IPS-11a (cell line): ENCODE data around the gene FUBP3.

ENCODE experiments used
- H3K4me3 ChIP-seq: one replicate; pipeline ENCODE4 v1.5.1; 2013; ENCODE audit warnings: low read depth, low read length, control low read depth

Gene FUBP3, protein sequence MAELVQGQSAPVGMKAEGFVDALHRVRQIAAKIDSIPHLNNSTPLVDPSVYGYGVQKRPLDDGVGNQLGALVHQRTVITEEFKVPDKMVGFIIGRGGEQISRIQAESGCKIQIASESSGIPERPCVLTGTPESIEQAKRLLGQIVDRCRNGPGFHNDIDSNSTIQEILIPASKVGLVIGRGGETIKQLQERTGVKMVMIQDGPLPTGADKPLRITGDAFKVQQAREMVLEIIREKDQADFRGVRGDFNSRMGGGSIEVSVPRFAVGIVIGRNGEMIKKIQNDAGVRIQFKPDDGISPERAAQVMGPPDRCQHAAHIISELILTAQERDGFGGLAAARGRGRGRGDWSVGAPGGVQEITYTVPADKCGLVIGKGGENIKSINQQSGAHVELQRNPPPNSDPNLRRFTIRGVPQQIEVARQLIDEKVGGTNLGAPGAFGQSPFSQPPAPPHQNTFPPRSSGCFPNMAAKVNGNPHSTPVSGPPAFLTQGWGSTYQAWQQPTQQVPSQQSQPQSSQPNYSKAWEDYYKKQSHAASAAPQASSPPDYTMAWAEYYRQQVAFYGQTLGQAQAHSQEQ

DNA sequence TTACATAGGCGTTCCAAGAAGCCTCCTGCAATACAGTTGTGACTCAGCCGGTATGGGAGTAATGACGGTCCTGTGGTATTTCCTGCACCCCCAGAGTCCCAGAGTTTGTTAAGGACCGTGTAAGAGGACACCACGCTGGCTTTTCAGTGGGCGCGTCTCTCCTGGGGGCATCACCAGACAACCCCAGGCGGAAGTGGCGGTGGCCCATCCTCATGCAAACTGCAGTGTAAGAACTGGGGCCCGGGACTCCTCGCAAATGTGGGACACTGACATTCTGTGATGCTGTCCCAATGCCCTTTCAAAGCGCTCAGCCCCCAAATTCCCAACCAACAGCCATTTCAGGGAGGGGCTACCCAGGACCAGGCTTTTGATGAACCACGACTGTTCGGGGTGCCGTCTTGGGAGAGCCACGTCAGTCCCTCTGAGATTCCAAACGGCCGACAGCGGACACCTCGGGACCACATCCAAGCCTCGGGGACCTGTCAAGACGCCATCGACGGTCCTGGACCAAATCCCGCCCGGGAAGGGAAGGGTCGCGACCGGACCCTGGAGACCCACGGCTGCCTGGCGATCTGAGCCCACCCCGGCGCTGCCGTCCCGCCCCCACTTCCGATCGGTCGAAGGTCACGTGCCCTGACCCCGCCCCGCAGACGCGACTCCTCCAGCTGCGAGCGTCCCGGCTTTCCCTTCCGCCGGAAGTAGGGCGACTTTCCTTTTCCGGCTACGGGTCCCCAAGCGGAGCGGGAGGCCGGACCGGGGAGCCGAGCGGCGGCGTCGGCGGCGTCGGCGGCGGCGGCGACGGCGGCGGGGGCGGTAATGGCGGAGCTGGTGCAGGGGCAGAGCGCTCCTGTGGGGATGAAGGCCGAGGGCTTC lies at the start of gene FUBP3:
FUBP3 (plus strand) TSS at position 713 of the 873 bp plus-strand sequence; CDS start at position 817, 104 bp downstream.
- H3K4me3 ChIP-seq, result peak within 1 kb of the TSS; percentile 93

DNA sequence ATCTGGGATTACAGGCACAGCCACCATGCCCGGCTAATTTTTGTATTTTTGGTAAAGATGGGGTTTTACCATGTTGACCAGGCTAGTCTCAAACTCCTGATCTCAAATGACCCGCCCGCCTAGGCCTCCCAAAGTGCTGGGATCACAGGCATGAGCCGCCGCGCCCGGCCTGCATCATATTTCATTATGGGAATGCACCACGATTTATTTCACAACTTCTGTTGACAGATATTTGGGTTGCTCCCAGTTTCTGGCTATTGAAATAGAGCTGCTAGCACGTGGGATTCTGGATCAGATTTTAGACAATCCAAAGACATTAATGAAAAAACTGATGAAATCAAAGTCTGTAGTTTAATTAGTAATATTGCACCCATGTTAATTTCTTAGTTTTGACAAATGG lies 48.4 kb upstream of the FUBP3 start:
- no peak overlapping the region for H3K4me3 ChIP-seq

DNA sequence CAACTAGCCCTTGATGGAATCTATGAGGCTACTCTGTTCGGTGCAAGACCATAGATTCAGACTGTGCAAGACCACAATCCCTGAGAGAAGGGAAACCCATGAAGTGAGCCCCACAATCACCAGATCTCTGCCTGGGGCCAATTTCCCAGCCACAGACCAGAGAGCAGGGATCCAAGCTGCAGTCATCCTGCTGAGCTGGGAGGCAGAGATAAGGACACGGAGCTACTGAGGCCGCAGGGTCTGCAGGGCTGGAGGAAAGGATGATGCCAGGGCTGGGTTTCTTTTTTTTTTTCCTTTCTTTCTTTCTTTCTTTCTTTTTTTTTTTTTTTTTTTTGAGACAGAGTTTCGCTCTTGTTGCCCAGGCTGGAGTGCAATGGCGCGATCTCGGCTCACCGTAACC lies 47.7 kb upstream of the FUBP3 start:
- no peak overlapping the region for H3K4me3 ChIP-seq

DNA sequence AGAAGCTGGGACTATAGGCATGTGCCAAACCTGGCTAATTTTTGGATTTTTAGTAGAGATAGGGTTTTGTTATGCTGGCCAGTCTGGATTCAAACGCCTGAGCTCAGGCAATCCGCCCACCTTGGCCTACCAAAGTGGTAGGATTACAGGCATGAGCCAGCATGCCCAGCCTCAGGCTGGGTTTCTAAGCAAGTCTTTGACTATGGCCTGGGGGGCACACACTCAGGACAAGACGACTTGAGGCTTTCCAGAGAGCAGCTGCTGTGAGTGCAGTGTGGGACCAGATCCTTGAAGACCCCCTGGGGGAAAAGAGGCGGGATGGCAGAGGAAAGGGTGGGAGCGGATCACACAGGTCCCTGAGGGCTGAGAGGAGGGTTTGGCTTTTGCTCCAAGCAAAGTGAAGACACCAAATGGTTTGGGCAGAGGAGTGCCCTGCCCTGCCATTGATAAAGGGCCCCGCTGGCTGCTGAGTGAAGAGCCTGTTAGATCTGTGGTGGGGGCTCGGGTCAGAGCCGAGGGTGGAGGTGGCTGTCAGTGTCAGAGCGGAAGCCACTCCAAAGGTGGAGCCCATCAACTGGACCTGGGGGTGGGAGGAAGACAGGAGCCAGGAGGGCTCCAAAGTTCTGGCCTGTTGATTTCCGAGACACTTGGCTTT lies 46.8 kb upstream of the FUBP3 start:
- no peak overlapping the region for H3K4me3 ChIP-seq

DNA sequence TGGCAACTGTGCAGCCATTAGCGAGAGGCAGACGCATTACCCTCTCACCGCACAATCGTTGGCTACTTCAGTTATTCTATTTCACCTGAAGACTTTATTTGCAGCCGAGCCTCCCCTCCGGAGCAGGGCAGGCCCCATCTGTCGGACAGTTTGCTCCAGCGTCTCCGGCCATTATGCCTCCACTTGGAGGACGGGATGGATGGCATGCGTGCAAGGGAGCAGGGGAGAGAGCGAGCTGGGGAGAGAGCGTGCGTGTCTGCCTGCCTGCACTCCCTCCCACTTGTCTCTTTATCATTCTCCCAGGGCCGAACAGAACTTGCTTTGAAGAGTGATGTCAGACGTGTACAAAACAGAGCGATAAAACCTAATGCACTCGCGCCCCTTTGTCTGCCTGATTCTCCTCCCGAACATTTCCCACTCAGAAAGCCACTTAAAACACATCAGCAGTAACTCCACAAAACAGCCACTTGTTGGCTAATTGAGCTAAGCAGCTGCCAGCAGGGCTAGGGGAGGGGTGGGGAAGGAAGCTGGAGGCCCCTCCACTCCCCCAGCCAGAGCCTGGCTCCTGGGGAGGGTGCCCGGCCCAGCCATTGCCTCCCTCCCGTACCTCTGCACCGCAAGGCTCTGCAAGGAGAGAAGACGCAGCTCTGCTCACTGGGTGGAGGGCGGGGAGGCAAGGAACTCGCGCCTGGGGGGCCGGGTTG lies 43.4 kb upstream of the FUBP3 start:
- no peak overlapping the region for H3K4me3 ChIP-seq

DNA sequence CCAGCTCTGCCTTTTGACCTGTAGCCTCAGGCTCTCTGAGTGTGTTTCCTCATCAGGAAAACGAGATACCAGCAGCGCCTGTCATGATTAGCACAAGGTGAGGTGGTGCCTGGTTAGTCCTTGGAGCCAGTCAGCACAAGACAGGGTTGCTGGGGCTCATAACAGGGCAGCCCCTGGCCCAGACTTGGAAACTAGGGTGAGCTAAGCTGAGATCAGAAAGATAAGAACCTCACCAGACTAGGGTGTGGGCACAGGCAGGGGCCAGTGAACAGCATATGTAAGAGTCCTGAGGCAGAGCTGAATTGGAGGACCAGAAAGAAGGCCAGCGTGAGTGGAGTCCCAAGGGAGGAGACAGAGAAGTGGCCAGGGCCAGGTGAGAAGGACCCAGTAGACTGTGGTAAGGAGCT lies 42.7 kb upstream of the FUBP3 start:
- no peak overlapping the region for H3K4me3 ChIP-seq

DNA sequence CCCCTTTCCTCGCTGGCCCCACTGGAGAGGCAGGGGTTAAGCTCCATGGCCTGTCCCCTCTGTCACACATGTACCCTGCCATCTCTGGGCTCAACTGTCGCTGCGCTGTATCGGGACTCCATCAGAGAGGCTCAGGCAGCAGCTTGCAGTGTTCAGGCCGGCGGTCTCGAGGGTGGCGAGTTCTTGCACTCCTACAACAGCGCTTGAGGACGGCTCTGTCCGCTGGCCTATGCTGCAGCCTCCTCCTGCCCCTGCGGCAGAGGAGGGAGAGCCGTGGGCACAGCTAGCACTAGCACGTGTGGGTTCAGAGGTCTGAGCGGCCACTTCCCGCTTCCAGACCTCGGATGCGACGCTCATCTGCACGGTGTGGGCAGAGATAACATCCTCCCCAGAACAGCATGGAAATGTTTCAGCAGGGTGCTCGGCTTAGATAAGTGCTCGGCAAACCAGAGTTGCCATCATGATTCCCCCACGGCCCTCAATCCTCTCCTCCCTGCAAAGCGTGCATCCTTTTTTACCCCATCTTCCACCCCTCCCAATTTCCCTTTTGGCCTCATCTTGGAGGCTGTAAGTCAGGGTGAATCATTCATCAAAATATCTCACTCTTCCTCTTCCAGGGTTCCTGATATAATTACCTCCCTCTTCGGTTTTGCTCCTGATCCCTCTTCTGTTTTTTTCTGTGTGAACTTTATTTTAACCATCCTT lies 41.9 kb upstream of the FUBP3 start:
- no peak overlapping the region for H3K4me3 ChIP-seq

DNA sequence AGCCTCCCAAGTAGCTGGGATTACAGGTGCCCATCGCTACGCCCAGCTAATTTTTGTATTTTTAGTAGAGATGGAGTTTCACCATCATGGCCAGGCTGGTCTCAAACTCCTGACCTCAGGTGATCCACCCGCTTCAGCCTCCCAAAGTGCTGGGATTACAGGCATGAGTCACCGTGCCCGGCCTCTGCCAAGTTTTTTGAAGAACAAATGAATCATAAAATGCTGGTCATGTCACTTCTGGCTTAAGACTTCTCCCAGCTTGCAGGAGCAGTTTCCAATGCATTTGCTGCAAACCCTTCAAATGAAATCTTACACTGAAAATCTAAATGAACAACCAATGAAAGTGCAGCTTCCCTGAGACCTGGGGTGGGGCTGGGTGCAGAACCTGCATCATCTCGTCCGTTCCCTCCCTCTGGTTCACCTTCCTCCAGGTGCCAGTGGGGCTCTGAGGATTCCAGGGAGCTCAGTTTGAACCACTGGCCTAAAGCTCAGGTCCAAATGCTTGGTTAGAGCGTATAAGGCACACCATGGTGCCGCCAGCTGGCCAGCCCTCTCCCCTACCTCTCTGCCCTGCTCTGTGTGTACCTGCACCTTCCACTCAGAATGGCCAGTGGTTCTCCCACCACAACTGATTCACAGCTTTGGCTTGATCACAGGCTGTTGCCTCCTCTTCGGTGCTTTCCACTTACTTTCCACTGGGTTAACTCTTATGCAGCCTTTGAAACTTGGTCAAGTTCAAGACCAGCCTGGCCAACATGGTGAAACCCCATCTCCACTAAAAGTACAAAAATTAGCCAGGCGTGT lies 39.8 kb upstream of the FUBP3 start:
- no peak overlapping the region for H3K4me3 ChIP-seq

DNA sequence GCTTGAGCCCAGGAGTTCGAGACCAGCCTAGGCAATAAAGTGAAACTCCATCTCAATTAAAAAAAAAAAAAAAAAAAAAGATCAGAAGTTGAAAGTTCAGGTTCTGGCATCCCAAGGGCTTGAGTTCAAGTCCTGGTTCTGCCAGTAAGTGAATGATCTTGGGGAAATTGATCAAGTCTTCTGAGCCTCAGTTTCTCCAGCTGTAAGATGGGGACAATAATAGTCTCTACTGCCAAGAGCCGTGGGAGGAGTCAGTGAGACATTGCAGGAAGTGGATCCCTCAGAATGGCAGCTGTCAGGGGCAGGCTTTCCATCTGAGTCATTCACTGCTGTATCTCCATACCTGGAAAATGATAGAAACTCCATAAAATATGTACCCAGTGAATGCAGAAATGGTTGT lies 37.8 kb upstream of the FUBP3 start:
- no peak overlapping the region for H3K4me3 ChIP-seq

DNA sequence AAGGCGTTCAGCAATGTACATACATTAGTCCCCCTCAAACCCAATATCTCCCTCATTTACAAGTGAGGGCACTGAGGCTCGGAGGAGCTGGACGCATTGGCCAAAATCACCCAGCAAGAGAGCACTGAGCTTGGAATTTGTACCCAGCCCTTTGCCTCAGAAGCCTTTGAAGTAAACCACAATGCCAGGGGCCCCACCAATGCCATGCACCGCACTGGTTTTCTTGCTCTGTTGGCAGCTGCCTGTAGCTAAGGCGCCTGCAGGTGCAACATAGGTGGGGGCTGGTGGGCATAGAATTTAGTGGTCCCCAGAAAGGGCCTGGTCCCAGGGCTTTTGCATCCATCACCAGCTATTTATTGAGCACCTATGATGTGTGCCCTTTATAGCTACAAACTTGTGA lies 37.3 kb upstream of the FUBP3 start:
- no peak overlapping the region for H3K4me3 ChIP-seq

DNA sequence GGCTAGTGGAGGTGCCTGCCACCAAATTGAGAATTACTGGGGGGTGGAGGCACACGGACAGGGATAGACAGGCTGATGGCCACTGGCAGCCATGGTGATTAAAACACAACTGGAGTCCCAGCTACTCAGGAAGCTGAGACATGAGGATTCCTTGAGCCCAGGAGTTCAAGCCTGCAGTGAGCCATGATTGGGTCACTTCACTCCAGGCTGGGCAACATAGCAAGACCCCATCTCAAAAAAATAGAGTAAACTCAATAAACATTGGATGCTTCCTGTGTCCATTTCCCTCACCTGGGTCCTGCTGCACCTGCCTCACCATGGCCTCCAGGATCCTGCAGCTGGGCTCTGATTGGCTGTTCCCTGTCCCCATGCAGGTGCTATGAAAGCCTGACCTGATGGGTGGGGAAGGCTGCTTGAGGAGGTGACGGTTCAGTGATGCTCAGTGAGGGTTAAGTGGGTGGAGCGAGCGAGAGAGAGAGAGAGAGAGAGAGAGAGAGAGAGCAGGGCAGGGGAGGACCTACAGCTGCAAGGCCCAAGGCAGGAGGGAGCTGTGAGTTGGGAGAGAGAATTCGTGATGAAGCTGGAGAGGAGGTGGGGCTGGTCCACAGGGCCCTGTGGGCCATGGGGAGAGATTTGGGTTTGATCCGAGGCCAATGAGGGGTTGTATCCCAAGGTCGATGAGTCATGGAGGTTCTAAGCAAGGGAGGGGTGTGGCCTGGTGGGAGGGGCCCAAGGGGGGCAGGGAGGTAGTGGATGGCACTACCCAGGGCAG lies 36.7 kb upstream of the FUBP3 start:
- H3K4me3 ChIP-seq, result no peak overlapping the region

DNA sequence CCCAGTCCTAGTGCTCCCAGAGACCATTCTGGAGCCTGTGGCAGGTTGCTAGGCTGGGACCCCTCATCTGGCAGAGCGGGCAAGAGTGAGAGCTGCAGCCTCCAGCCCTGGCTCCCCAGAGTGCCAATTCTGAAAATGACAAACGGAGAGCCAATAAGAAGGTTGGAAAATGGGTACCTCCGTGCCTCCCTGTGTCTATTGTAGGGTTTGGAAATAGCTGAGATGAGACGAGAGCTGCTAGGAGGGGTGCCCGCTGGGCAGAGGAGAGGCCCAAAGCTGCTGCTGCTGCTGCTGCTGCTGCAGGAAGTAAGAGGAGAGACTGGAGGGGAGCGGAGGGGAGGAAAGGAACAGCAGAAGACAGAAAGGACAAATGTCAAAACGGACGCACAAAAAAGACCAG lies 36.0 kb upstream of the FUBP3 start:
- H3K4me3 ChIP-seq, result no peak overlapping the region

DNA sequence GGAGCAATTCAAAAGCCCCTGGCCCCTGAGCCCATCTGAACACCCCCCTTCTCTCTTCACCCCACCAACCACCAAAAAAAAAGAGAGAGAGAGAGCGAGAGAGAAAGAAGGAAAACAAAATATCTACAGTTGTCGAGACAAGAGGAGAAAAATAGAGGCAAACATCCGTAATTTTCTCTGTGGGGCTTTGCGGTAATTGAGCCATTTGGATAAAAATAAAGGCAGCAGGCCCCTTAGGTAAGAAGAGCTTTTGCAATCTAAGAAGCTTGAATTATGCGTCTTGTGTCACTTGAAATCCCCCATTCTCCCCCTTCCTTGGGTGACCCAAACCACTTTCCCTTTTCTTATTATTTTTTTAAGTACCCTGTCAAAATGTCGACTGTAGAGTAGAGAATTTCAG lies 35.5 kb upstream of the FUBP3 start:
- H3K4me3 ChIP-seq, result no peak overlapping the region

DNA sequence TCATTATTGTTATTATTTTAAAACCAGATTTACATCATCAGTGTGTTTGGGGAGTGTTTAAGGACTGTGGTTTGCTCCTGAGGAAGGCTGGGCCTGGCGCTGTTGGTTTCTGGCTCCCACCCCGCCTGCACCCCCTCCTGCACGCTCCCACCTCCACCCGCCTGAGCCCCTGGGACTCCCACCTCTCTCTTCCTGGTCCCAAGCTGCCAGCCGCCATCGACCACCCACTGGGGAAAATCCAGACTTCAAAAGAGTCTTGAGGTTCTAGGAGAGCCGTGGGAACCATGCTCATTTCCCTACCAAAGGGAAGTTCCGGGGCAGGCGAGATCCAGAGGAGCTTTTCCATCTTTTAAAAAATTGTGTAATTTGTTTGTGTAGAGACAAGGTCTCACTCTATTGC lies 35.0 kb upstream of the FUBP3 start:
- H3K4me3 ChIP-seq, result no peak overlapping the region

DNA sequence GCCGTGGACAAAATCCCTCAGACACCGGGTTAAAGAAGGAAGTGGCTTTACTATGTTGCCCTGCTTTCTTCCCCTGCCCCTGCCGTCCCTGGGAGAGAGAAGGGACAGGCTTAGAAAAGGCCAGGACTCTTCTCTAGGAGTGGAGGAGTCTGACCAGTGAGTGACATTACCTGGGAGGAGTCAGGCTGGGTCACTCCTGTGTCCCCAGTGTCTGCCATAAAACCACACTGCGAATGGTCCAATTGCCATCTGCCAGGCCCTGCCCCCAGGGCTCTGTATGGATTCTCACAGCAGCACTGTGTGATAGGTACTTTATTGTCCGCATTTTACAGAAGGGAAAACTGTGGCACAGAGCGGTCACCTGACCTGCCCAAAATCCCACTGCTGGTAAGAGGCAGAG lies 31.3 kb upstream of the FUBP3 start:
- H3K4me3 ChIP-seq, result no peak overlapping the region

DNA sequence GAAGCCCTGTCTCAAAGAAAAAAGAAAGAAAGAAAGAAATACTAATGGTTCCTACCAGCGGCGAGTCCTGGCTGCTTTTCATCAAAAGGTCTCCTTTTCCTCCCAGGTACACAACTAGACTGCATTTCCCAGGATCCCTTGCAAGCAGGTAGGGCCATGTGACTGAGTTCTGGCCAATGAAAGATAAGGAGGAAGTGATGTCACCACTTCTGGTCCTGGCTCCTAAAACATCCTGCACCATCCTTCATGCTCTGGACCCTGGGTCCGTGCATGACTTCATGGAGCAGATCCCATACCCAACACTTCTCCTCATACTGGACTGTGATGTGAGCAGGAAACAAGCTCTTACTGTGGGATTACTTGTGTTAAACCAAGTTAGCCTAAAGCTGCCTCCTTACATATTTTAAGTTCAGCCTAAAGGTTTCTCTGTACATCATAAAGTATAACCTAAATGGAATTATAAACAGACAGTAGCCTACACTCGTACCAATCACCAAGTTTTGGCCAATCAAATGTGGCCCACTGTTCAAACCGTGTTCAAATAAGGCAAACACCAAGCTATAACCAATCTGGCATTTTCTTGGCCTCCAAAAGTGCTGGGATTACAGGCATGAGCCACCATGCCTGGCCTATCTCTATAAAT lies 30.2 kb upstream of the FUBP3 start:
- H3K4me3 ChIP-seq, result no peak overlapping the region

DNA sequence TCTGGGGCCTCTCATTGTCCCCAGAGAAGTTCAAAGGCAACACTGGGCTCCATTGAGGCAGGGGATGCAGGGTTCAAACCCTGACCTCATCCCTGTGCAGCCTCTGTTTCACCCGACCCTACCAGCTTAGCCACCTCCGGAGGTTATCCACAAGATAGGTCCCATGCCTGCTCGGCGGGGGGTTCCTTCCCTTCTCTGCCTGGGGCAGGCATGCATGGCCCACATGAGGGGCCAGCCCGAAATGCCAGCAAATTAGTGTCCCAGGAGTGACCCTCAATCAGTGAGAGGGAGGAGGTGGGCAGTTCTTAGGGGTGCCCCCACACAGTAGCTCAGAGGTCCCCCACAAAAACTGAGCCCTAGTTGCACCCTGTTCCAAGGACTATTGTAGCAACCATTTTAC lies 24.8 kb upstream of the FUBP3 start:
- no peak overlapping the region for H3K4me3 ChIP-seq

DNA sequence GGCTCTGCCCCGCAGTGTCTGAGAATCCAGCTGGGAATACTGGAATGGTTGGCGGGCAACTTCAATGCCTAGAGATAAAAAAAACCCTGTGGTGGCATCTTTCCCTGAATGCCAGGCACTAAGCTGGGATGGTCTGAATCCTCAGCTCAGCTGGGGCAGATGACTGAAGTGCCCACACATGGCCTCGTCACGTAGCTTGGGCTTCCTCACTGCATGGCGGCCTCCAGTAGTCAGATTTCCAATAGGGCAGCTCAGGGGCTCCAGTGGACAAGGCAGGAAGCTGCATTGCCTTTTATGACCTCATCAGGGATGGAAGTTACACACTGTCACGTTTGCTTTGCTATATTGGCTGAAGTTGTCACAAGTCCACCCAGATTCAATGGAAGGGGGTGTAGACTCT lies 24.3 kb upstream of the FUBP3 start:
- H3K4me3 ChIP-seq, result no peak overlapping the region
